Measurements from ENCODE around the gene SLC22A23.

SLC22A23 gene

DNA sequence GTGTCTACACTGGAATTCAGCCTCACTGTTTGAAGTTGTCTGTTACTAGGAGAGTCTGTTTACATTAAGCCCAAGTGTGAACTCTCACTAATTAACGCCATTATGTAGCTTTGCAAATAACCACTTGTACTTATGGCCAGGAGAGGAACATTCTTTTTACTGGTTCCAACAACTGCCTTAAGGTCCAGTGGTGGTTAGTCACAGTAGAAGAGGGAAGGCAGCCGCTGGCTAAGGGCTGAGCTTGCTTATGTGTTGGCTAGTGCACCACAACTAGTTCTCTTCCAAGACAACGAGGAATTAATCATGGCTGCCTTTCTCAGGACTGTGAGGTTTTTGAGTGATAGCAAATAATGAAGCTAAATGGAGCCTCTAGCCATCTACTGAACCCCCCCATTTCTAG, 14.9 kb upstream of the SLC22A23 start:
- no peak for DNase-seq (ENCODE audit: extremely low read depth in 1 of 2, low read depth in 1 of 2)

DNA sequence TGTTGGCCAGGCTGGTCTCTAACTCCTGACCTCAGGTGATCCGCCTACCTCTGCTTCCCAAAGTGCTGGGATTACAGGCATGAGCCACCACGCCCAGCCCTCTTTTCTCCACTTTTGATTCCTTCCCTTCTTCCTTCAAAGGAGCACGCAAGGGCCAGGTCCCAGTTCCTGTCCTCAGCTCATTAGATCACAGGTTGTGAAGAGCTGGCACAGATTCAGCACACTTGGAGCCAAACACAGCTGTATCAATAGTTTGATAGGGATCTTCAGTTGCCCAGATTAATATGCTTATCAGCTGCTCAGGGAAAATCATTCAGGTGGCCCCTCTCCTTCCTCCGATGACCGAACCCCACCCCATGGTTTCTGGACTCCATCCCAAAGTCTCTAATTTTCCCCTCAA, 14.4 kb upstream of the SLC22A23 start:
- DNase-seq (ENCODE audit: extremely low read depth in 1 of 2, low read depth in 1 of 2), result no peak

DNA sequence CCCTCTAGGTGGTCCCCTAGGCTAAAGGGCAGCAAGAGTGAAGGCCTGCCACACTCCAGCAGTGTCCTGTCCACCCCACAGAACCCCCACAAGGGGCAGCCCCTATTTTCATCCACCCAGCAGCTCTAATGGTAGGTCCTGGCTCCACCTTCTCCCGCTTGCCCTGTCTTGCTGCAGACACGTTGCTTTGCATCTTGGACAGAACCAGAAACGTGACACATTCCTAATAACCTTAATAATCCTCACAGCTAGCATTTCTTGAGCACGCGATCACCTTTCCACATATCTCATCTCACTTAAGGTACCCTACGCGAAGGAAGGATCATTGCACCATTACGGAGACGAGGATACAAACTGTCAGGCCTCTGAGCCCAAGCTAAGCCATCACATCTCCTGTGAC, 11.7 kb upstream of the SLC22A23 start:
- DNase-seq (ENCODE audit: extremely low read depth in 1 of 2, low read depth in 1 of 2), result no peak

DNA sequence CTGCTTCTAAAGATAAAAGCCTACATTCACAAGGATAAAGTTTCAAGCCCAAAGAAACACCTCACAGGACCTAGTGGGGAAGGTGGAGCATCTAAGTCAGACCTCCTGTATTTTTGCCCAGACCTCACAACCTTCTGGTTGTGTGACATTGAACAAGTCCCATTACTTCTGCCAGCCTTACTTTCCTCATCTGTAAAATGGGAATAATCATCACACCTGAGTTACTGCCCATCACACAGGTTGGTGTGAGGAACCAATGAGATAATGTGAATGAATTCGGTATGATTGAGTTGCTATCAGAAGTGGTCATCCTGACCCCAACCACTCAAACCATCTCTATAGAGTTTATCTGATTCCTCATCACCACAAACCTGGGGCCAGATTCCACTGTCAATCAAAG, 11.1 kb upstream of the SLC22A23 start:
- DNase-seq (ENCODE audit: extremely low read depth in 1 of 2, low read depth in 1 of 2), result no peak

DNA sequence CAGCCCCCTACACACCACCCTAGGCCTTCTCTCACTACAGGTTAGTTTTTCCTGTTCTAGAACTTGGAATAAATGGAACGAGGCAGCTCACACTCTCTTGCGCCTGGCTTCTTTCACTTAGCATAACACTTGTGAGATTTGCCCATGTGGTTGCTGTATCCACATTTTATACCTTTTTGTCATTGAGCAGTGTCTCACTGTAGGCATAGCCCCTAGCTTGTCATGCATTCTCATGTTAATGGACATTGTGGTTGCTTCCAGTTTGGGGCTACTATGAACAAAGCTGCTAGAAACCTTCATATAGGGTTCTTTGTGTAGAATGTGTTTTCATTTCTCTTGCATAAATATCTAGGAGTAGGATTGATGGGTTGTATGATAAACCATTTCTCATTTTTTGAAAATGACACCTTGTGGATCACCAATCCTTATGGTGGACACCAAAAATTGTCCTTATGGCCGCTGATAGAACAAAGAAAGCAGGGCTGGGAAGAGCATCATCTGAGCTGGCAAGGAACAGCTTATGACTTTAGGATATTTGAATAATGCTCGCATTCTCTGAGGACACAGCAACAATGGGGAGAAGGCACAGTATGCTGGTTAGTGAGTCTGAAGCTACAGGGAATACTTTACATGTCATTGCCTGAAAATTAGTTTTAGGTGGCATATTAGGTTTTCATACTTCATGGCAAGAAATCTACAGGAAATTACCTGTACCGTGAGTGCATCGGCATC, 9.8 kb upstream of the SLC22A23 start:
- no peak for DNase-seq (ENCODE audit: extremely low read depth in 1 of 2, low read depth in 1 of 2)

DNA sequence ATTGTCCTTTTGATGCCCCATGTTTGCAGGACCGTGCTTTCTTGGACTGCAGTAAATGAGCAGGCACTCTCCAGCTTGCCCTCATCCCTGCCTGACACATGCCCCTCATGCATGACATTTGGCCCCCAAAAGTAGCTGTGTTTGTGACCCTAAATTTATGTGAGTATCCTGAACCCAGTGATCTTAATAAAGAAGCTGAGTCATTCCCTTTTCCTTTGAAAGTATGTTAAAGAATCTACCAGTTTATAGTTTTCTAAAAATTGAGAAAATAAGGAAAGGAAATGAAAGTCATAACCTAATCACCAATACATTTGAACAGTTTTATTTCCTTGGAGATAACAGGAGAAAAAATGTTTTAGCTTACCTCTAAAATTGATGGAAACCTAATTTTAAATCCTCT, 3.4 kb upstream of the SLC22A23 start:
- DNase-seq (ENCODE audit: extremely low read depth in 1 of 2, low read depth in 1 of 2), result no peak

DNA sequence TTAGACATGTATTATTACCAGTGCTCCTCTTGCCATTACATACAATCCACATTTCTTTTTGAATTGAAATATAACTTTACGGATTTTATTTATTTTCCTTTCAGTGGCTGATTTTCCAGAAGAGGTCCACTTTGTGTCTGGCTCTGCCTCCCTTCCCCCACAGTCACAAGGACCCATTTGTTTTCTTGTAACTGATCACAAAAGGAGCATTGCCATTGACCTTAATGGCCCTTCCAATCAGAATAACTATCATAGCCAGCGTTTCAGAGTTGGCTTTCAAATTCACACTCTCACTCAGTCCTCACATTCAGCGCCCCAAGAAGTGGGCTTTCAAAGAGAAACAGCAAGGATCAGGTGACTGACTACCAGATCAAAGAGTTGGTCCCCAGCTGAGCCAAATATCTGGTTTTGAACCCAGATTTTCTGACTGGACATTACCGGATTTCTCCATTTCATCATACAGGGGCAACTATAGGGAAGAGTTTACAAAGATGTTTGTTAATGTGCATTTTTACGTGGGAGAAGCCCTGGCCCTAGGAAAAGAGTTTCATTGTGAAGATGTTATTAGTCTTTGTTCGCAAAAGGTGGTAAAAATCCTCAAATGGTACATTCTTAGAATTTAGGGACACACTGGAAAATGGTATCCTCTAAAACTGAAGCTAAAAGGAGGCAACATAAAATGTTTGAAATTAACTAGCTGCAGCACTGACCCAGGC, 2.0 kb upstream of the SLC22A23 start:
- DNase-seq (ENCODE audit: extremely low read depth in 1 of 2, low read depth in 1 of 2), result no peak

DNA sequence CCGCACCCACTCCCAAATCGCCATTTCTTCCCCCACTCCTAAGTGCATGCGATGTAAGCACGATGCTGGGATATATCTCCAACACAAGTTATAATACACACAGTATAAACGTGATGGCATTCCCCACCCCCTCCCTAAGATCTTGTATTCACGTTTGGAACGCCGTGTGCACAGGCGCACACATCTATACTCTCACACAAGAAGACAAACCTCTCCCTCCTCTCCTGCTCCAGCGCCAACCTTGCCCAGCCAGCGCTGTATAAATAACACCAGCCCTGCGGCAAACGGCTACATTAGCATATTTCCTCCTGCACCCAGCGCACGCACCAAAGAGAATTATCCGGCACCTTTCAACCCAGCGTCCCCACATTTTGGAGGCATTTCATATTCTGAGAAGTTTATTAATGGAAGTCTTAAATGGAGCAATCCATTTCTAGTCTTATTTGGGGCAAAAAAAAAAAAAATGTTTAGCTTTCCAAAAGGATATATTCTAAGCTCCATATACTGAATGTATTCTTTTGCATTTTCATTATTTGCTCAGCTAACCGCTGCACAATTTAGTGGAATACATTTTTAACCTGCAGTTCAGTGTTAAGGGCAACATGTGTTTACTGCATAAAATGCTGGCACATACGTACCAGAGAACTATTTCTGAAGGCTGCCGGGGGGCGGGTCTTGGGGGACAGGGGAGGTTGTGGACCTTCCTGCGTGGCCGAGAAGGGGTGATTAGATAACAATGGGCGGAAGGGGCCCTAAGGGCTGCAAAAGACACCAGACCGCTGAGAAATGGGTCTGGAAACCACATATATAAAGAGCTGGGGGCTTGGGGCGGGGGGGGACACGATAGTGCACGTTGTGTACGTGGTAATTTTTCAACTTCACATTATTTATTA, 1.1 kb upstream of the SLC22A23 start:
- DNase-seq (ENCODE audit: extremely low read depth in 1 of 2, low read depth in 1 of 2), result no peak

DNA sequence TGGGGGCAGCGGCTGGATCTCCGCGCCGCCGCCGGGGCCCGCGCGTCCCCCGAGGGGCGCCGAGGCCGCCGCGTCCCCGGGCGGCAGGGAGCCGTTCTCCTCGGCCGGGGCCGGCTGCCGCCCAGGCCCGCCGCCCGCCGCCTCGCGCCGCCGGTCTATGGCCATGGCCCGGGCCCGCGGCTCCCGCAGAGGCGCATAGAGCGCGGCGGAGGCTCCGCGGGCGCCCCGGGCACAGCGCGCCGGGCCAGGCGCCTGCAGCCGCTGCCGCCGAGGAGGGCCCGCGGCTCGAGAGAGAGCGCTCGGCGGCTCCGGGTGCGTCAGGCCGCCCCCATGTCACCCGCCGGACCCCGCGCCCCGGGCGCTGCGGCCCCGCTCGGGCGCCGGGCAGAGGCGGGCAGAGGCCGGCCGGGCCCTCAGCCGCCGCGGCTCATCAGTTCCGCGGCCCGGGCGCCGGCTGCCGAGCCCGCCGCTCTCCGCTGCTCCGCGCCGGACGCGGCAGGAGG, 404 bp downstream of the SLC22A23 start:
- no peak for DNase-seq (ENCODE audit: extremely low read depth in 1 of 2, low read depth in 1 of 2)

DNA sequence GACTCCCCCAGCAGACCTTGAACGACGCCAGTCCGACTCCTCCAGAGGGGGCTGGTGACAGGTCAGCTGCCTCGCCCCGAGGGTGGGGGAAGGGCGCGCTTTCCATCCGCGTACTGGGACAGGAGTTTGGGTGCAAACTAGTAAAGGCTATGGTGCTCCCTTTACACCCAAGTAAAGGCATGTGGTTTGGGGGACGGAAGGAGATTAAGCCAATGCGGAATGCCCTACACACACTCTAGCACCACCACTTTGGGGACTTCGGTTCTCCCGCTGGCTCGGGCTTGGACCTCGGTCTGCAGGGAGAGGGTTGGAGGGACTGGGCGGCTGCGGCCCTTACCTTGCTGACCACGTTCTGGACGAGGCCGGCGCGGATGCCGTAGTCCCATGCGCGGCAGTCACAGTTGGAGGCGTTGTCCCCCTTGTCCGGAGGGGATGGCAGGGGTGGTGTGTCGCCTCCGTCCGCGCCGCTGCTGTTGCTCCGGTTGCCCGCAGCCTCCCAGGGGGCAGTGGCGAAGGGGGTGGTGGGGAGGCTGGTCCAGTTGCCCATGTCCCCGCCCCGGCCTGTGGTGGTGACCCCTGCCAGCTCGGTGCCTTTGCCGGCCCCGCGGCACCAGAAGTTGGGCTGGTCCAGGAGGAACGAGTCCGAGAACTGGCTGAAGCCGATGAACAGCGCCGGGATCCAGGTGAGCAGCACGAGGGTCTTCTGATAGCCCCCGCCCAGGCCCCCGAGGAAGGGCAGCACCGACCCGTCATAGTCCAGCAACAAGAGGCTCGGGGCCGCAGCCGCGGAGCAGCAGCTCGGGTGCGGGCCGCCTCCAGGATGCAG, 1.1 kb downstream of the SLC22A23 start:
- no peak for DNase-seq (ENCODE audit: extremely low read depth in 1 of 2, low read depth in 1 of 2)

DNA sequence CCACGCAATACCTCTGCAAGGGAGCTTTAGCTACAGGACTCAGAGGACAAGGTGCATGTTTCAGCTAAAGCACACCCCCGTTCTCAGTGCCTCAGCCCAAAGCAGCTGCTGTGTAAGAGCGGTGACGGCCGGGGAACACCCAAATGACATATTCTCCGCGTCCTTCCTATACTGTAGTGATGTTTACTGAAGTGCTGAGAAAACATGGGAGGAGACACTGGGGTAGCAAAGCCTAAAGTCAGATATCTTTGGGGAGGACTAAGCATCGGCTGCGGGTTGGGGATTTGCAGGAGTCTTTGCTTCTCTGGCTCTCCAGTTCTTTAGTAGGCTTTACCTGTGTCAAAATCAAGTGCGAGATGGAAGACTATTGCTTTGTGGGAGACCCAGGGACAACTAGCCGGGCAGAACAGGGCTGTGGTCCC, 1.7 kb downstream of the SLC22A23 start:
- no peak for DNase-seq (ENCODE audit: extremely low read depth in 1 of 2, low read depth in 1 of 2)

DNA sequence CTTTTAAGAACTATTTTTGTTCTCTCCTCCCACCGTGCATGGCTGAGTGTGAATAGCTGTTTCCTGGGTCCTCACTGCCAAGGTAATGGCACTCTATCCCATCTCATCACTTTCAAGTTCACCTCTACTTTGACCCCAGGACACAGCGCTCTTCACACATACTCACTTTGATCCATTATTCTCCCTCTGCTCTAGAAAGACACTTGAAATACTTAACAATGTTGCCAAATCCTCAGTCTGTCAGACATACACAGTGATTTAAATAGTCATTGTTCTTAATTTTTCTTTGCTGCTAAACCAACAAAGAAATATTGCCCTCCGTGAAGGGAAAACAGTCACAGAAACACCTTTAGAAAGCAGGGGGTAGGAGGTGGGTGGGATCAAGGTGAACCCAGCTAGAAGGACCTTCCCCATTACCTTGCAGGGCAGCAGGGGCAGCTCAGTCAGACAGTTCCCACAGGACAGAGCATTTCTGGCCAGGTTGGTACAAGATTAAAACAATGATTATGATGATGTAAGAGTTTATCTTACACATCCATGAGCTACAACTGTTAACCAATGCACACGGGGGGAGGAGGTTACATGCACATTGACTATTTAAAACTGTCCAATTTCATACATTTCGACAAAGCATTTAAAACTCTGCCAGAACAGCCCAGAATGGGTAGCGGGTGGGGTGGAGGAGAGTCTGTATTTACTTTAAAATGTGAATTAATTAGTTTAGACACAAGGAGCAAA, 2.4 kb downstream of the SLC22A23 start:
- no peak for DNase-seq (ENCODE audit: extremely low read depth in 1 of 2, low read depth in 1 of 2)

DNA sequence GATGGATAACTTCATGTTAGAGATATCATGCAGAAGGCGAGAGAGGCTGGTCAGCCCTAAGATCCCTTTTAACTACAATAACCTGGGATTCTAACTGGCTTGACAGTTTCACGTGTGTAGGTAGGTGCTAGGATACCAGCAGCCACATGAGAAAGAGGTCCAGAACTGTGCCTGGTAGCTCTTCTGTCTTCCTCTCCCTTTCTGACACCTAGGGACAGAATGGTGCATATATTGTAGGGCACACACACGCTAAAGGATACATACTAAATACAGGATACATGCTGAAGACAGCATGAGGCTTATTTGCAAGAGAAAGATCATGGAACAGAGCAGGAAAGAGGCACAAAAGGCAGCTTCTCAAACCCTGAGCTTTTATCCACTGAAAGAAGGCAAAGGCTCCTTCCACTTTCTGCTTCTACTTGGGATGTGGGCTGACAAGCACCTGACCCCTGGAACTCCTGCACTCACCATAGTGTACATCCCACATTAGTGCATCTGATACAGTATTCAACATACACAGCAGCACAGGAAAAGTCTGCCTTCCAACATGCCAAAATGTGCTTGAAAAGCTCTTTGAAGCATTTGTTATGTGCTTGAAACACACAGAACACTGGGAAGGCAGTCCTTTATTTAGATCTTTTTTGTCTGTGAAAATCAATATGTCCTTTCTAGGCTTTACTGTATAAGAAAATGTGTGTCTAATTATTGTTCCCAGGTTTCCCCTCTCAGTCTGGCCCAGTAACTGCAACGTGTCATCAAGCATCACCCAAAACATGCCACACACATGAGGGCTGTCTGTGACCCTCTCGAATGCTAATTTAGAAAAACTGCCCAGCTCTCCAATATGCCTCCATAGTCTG, 3.2 kb downstream of the SLC22A23 start:
- DNase-seq (ENCODE audit: extremely low read depth in 1 of 2, low read depth in 1 of 2), result no peak

DNA sequence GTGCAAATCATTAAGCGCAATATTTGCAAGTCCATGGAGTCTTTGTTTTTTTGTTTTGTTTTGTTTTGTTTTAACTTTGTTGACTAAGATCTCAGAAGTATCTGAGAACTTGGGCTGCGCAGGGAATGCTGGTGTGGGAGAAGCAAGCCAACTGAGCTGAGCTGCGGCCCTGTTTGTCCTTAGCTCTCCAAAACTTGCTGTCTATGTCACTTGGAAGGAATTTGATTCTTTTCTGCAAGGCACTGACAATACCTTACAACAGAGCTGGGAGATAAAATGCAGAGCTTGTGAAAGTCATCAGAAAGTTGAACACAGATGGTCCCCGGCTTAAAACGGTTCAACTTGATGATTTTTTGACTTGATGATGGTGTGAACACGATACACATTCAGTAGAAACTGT, 5.4 kb downstream of the SLC22A23 start:
- DNase-seq (ENCODE audit: extremely low read depth in 1 of 2, low read depth in 1 of 2), result no peak

DNA sequence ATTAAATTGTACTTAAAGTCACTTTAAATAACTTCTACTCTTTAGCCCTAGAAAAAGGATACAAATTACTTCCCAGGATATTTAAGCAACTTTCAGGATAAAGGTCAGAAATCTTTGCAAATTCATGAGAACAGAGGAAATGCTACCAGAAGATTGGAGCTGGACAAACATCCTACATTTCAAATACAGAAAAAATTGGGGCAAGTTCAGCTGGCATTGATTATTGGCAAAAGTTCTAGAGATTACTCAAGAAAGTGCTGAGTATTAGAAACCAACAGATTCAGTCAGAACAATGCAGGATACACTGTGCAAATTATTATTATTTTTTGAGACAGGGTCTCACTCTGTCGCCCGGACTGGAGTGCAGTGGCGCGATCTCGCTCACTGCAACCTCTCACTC, 6.0 kb downstream of the SLC22A23 start:
- no peak for DNase-seq (ENCODE audit: extremely low read depth in 1 of 2, low read depth in 1 of 2)

DNA sequence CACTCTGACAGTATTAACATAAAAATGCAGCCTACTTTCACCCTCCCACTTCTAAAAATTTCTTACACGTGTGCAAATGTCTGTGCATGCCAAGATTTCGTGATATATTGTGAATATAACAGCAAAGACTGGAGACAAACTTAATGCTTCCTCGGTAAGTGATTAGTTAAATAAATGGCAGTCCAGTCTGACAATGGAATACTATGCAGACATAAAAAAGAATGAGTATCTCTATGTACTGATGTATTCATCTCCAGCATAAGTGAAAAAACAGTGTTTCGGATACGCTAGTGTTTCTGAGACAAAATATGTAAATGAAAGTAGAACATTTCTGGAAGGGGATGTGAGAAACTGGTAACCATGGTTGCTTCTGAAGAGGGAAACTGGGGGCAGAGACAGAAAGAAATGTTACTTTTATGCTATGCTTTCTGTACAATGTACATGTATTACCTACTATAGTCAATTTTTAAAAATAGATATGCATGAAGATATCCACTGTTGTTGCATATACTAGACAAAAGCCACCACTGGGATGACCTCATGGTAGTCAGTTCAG, 7.0 kb downstream of the SLC22A23 start:
- DNase-seq (ENCODE audit: extremely low read depth in 1 of 2, low read depth in 1 of 2), result no peak

DNA sequence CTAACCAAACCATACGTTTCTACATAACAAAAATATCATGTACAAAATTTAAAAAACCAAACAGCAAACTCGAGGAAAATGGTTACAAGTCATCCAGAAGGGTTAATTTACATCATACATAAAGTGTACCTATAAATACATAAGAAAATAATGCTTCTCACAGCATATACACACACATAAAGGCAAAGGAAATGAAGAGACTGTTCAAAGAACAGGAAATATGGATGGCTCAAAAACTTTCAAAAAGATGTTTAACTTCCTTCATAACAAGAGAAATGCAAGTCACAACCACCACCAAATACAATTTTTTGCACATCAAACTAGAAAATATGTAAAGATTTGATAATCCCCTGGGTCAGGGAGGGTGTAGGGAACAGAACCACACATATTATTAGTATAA, 7.5 kb downstream of the SLC22A23 start:
- no peak for DNase-seq (ENCODE audit: extremely low read depth in 1 of 2, low read depth in 1 of 2)

DNA sequence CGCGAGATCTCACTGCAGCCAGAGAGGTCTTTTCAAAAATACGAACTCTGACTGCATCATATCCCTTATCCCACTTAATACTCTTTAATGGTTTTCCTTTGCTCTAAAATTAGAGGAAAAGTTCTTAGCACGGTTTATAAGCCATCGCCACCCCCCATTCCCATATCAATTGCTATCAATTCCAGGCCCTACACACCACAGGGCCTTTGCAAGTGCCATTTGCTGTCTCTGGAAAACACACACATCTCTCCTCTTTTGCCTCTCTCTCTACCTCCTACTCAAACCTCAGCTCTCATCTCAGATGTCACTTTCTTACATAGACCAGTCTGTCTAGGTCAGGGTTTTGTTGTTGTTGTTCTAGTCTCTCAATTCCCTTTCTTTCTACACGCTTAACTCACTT, 9.8 kb downstream of the SLC22A23 start:
- no peak for DNase-seq (ENCODE audit: extremely low read depth in 1 of 2, low read depth in 1 of 2)

DNA sequence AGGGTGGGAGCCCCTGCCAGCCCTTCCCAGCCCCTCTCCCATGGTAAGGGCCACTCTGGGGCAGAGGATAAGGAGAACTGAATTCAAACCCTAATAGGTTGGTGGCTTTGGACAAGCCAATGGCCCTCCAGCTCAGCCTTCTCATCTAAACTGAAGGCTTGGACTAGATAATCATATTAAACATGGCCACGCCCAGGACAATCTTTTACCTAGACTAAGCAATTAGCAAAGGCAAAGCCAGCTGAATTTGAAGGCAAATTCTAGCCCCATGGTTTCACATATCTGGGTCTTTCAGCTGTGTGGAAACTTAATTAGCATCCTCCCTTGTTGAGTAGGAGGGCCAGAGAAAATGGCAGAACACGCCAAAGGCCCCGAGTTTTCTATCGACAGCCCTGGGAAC, 10.7 kb downstream of the SLC22A23 start:
- DNase-seq (ENCODE audit: extremely low read depth in 1 of 2, low read depth in 1 of 2), result no peak

Measured in activated CD8-positive, alpha-beta memory T cell treated with anti-CD3 and anti-CD28 coated beads for 1 hour (primary cell).